Stimulated activated effector memory CD8-positive, alpha-beta T cell treated with anti-CD3 and anti-CD28 coated beads, Interleukin-12 subunit alpha, Interleukin-12 subunit beta, amount 100 ng/mL, for 72 hours (primary cell): ENCODE measurements around the gene MX2.

Experiments used
- ATAC-seq: fragments of 150-1000 bp; cut with Tn5 transposase; 2 replicates; pipeline ENCODE4 v1.10.0; 2021
- DNase-seq, 2 donors: peaks; one replicate each; pipeline ENCODE4 v3.0.0; 2021 to 2022; ENCODE audit warnings: low spot score in 2 of 2
- H3K27ac Mint-ChIP-seq: one replicate; pipeline ENCODE4 v1.8.0; 2022; ENCODE audit warnings: mild to moderate bottlenecking, mixed read lengths
- H3K36me3 Mint-ChIP-seq: one replicate; pipeline ENCODE4 v1.8.0; 2022; ENCODE audit warnings: mild to moderate bottlenecking, mixed read lengths
- H3K4me1 Mint-ChIP-seq: one replicate; pipeline ENCODE4 v1.8.0; 2022; ENCODE audit warnings: mixed read lengths
- H3K4me3 Mint-ChIP-seq: one replicate; pipeline ENCODE4 v1.8.0; 2022; ENCODE audit warnings: mild to moderate bottlenecking, mixed read lengths
- H3K9me3 Mint-ChIP-seq: one replicate; pipeline ENCODE4 v1.8.0; 2022; ENCODE audit warnings: mixed read lengths

The MX2 gene

GRCh38 chr21:41425588-41425953 lies 63.7 kb downstream of the MX2 start:
- Mint-ChIP-seq H3K9me3 (no peaks in the 10 kb centered on the region), H3K27ac (peak overlapping the region; percentile 90), H3K4me1 (peaks cover 25% of the 10 kb centered on the region), H3K4me3 (peak overlapping the region; percentile 86), H3K36me3 (peaks cover 6% of the 10 kb centered on the region)
- DNase-seq (no peak), ATAC-seq (no peak)

GRCh38 chr21:41425954-41426675 lies 64.3 kb downstream of the MX2 start, which contains the start of gene MX1:
Gene MX1 (plus strand): TSS chr21:41426239. CDS start chr21:41432071, 5,832 bp downstream.
- peak within 1 kb of the TSS; percentile 86 for H3K4me3 Mint-ChIP-seq
- peaks cover 20% of the 10 kb centered on the region for H3K4me1 Mint-ChIP-seq
- DNase-seq (peak; percentile 56 to 86), ATAC-seq (peak; percentile 97)
- peaks cover 6% of the 10 kb centered on the region for H3K36me3 Mint-ChIP-seq
- no peaks in the 10 kb centered on the region for H3K9me3 Mint-ChIP-seq
- H3K27ac Mint-ChIP-seq: peak within 1 kb of the TSS; percentile 90

- H3K36me3 Mint-ChIP-seq: peaks cover 10% of the 10 kb centered on the region
- H3K4me3 Mint-ChIP-seq: peak overlapping the region; percentile 86
- H3K27ac Mint-ChIP-seq: peak overlapping the region; percentile 90
- no peak for ATAC-seq
- no peaks in the 10 kb centered on the region for H3K9me3 Mint-ChIP-seq
- DNase-seq: no peak
- peaks cover 19% of the 10 kb centered on the region for H3K4me1 Mint-ChIP-seq
These were observed 65.0 kb downstream of the MX2 start for GRCh38 chr21:41426676-41427404.

- H3K36me3 Mint-ChIP-seq: peaks cover 14% of the 10 kb centered on the region
- DNase-seq (no peak), ATAC-seq (no peak)
- peak overlapping the region; percentile 86 for H3K4me3 Mint-ChIP-seq
- H3K4me1 Mint-ChIP-seq: peaks cover 19% of the 10 kb centered on the region
- H3K9me3 Mint-ChIP-seq: no peaks in the 10 kb centered on the region
- H3K27ac Mint-ChIP-seq: no peak overlapping the region
These were observed 65.7 kb downstream of the MX2 start for GRCh38 chr21:41427556-41427955.

GRCh38 chr21:41428311-41428710 lies 66.5 kb downstream of the MX2 start:
- DNase-seq: no peak
- Mint-ChIP-seq H3K4me3 (no peak overlapping the region), H3K27ac (no peak overlapping the region), H3K36me3 (peaks cover 14% of the 10 kb centered on the region), H3K4me1 (peaks cover 17% of the 10 kb centered on the region), H3K9me3 (no peaks in the 10 kb centered on the region)
- ATAC-seq: no peak

GRCh38 chr21:41428847-41429246 lies 67.0 kb downstream of the MX2 start:
- H3K9me3 Mint-ChIP-seq: no peaks in the 10 kb centered on the region
- H3K27ac Mint-ChIP-seq: no peak overlapping the region
- no peak for ATAC-seq
- no peak for DNase-seq
- no peak overlapping the region for H3K4me3 Mint-ChIP-seq
- peaks cover 14% of the 10 kb centered on the region for H3K36me3 Mint-ChIP-seq
- peaks cover 12% of the 10 kb centered on the region for H3K4me1 Mint-ChIP-seq

- ATAC-seq: no peak
- Mint-ChIP-seq H3K36me3 (peaks cover 16% of the 10 kb centered on the region), H3K9me3 (no peaks in the 10 kb centered on the region), H3K4me1 (peaks cover 10% of the 10 kb centered on the region), H3K27ac (no peak overlapping the region), H3K4me3 (no peak overlapping the region)
- no peak for DNase-seq
These were observed 67.5 kb downstream of the MX2 start for GRCh38 chr21:41429305-41429704.

- Mint-ChIP-seq H3K36me3 (peaks cover 22% of the 10 kb centered on the region), H3K27ac (no peak overlapping the region), H3K4me1 (peaks cover 10% of the 10 kb centered on the region), H3K4me3 (no peak overlapping the region), H3K9me3 (no peaks in the 10 kb centered on the region)
- DNase-seq (no peak), ATAC-seq (no peak)
These were observed 68.2 kb downstream of the MX2 start for GRCh38 chr21:41429925-41430491.

GRCh38 chr21:41431788-41432548 lies 70.1 kb downstream of the MX2 start:
- DNase-seq (no peak), ATAC-seq (peak; percentile 26)
- Mint-ChIP-seq H3K4me1 (no peaks in the 10 kb centered on the region), H3K27ac (no peak overlapping the region), H3K36me3 (peaks cover 36% of the 10 kb centered on the region), H3K9me3 (no peaks in the 10 kb centered on the region), H3K4me3 (no peak overlapping the region)

GRCh38 chr21:41432562-41433460 lies 71.0 kb downstream of the MX2 start:
- no peak overlapping the region for H3K4me3 Mint-ChIP-seq
- no peaks in the 10 kb centered on the region for H3K9me3 Mint-ChIP-seq
- no peak overlapping the region for H3K27ac Mint-ChIP-seq
- no peaks in the 10 kb centered on the region for H3K4me1 Mint-ChIP-seq
- peaks cover 44% of the 10 kb centered on the region for H3K36me3 Mint-ChIP-seq
- DNase-seq (no peak), ATAC-seq (no peak)

GRCh38 chr21:41433566-41433965 lies 71.7 kb downstream of the MX2 start:
- DNase-seq (no peak), ATAC-seq (no peak)
- Mint-ChIP-seq H3K4me1 (no peaks in the 10 kb centered on the region), H3K27ac (no peak overlapping the region), H3K36me3 (peaks cover 52% of the 10 kb centered on the region), H3K9me3 (no peaks in the 10 kb centered on the region), H3K4me3 (no peak overlapping the region)

- peaks cover 56% of the 10 kb centered on the region for H3K36me3 Mint-ChIP-seq
- no peak overlapping the region for H3K4me3 Mint-ChIP-seq
- ATAC-seq (no peak), DNase-seq (no peak)
- no peaks in the 10 kb centered on the region for H3K9me3 Mint-ChIP-seq
- H3K27ac Mint-ChIP-seq: no peak overlapping the region
- no peaks in the 10 kb centered on the region for H3K4me1 Mint-ChIP-seq
These were observed 73.9 kb downstream of the MX2 start for GRCh38 chr21:41435706-41436105.

GRCh38 chr21:41437729-41438128 lies 75.9 kb downstream of the MX2 start:
- Mint-ChIP-seq H3K4me3 (no peak overlapping the region), H3K27ac (peak overlapping the region; percentile 4), H3K9me3 (no peaks in the 10 kb centered on the region), H3K36me3 (peaks cover 66% of the 10 kb centered on the region), H3K4me1 (no peaks in the 10 kb centered on the region)
- DNase-seq (no peak), ATAC-seq (peak; percentile 36)

GRCh38 chr21:41438425-41439113 lies 76.7 kb downstream of the MX2 start:
- ATAC-seq (no peak), DNase-seq (no peak)
- no peak overlapping the region for H3K27ac Mint-ChIP-seq
- H3K9me3 Mint-ChIP-seq: no peaks in the 10 kb centered on the region
- no peak overlapping the region for H3K4me3 Mint-ChIP-seq
- H3K36me3 Mint-ChIP-seq: peaks cover 73% of the 10 kb centered on the region
- no peaks in the 10 kb centered on the region for H3K4me1 Mint-ChIP-seq
